ENCODE results near the gene PEX26.

GRCh38 chr22:18121954-18122554, 44.3 kb downstream of the PEX26 start:
- peak; percentile 25 to 48; a peak in 3 of 4 replicates for TF ChIP-seq CTCF (conservative IDR thresholded peaks at IDR 0.05; ENCODE audit: low read depth in 2 of 2)
- TF ChIP-seq REST (IDR thresholded peaks at IDR 0.05; ENCODE audit: unreplicated experiment): no peak
- TF ChIP-seq EZH2 (IDR thresholded peaks at IDR 0.05; ENCODE audit: low read depth, unreplicated experiment): no peak
- TF ChIP-seq POLR2AphosphoS5 (IDR thresholded peaks at IDR 0.05; ENCODE audit: low read depth): no peak
- no peak for TF ChIP-seq JUNB (IDR thresholded peaks at IDR 0.05; ENCODE audit: unreplicated experiment)
- TF ChIP-seq EZH2phosphoT487 (IDR thresholded peaks at IDR 0.05; ENCODE audit: unreplicated experiment): no peak

Data from GM23338 (cell line).